HL-60 (cell line): ENCODE measurements around the gene TAF11L6.
"Not testable (repeated sequence)": the region's sequence is repeated elsewhere in the genome, so short reads cannot be mapped to it uniquely, and the experiment has no call there.

Experiments used
- DNase-seq, 2 experiments: peaks; one replicate each; pipeline ENCODE4 v3.0.0-alpha.2; 2010 to 2020; ENCODE audit warnings: low read depth in 1 of 2, low spot score in 1 of 2
- H3K27ac ChIP-seq: fragments of 250-450 bp; sonication (Bioruptor Pico); replicated peaks from 2 replicates; pipeline ENCODE4 v1.5.1; 2020; ENCODE audit warnings: mild to moderate bottlenecking, moderate library complexity
- H3K27me3 ChIP-seq: fragments of 250-450 bp; sonication (Bioruptor Pico); 2 replicates; pipeline ENCODE4 v1.5.1; 2021; ENCODE audit warnings: mild to moderate bottlenecking, moderate library complexity; ENCODE audit not compliant: insufficient read depth, poor library complexity, severe bottlenecking
- H3K4me3 ChIP-seq: replicated peaks from 2 replicates; pipeline ENCODE4 v1.5.1; 2011; ENCODE audit warnings: mild to moderate bottlenecking, control low read depth, low read length; ENCODE audit not compliant: insufficient read depth
- CTCF ChIP-seq: IDR thresholded peaks from one replicate; pipeline ENCODE4 v1.5.1; 2011; ENCODE audit warnings: low read length, control low read depth, inconsistent platforms; ENCODE audit not compliant: insufficient read depth
- GABPA ChIP-seq: IDR thresholded peaks from 2 replicates; pipeline ENCODE4 v1.6.1; 2012; ENCODE audit warnings: low read depth
- POLR2AphosphoS5 ChIP-seq: IDR thresholded peaks from 2 replicates; pipeline ENCODE4 v1.6.1; 2012; ENCODE audit warnings: low read depth
- REST ChIP-seq: IDR thresholded peaks from 2 replicates; pipeline ENCODE4 v1.6.1; 2012; ENCODE audit warnings: low read depth; ENCODE audit not compliant: insufficient replicate concordance
- SPI1 ChIP-seq: IDR thresholded peaks from 2 replicates; pipeline ENCODE4 v1.6.1; 2012; ENCODE audit warnings: low read depth, mild to moderate bottlenecking, borderline replicate concordance

The TAF11L6 gene

GRCh38 chr5:17492770-17493169 lies 35.7 kb upstream of the TAF11L6 start:
- H3K4me3 ChIP-seq = no peak overlapping the region
- no peak overlapping the region for H3K27ac ChIP-seq
- DNase-seq = no peak
- TF ChIP-seq GABPA (no peak), SPI1 (no peak), POLR2AphosphoS5 (no peak), CTCF (no peak), REST (no peak)
- no peaks in the 10 kb centered on the region for H3K27me3 ChIP-seq

- Histone ChIP-seq H3K27ac (no peak overlapping the region), H3K27me3 (no peaks in the 10 kb centered on the region), H3K4me3 (no peak overlapping the region)
- DNase-seq = no peak
- TF ChIP-seq CTCF (no peak), REST (no peak), GABPA (no peak), POLR2AphosphoS5 (no peak), SPI1 (no peak)
Measured at GRCh38 chr5:17497446-17497845, 31.0 kb upstream of the TAF11L6 start.

GRCh38 chr5:17497931-17498330 lies 30.5 kb upstream of the TAF11L6 start, which contains the start of gene TAF11L2:
TAF11L2 (plus strand) TSS chr5:17498231.
- H3K4me3 ChIP-seq, H3K27ac ChIP-seq, DNase-seq, H3K27me3 ChIP-seq: not testable (repeated sequence)

- TF ChIP-seq REST (no peak), SPI1 (no peak), GABPA (no peak), CTCF (no peak), POLR2AphosphoS5 (no peak)
- Histone ChIP-seq H3K4me3 (no peak overlapping the region), H3K27me3 (no peaks in the 10 kb centered on the region), H3K27ac (no peak overlapping the region)
- DNase-seq = no peak
Measured at GRCh38 chr5:17511775-17512325, 16.6 kb upstream of the TAF11L6 start.

- not testable (repeated sequence) for DNase-seq, H3K27ac ChIP-seq, H3K27me3 ChIP-seq, H3K4me3 ChIP-seq
Measured at GRCh38 chr5:17517526-17517925, 10.9 kb upstream of the TAF11L6 start.

- DNase-seq = not testable (repeated sequence)
Measured at GRCh38 chr5:17518067-17518466, 10.4 kb upstream of the TAF11L6 start, which contains the start of gene TAF11L3. TAF11L3 (plus strand) TSS chr5:17518367.

More at GRCh38 chr5:17518067-17518466, 10.4 kb upstream of the TAF11L6 start, which contains the start of gene TAF11L3:
- not testable (repeated sequence) for H3K27me3 ChIP-seq, H3K27ac ChIP-seq, H3K4me3 ChIP-seq
